ENCODE measurements around the gene SPATA20.

SPATA20 gene

GRCh38 chr17:50565402-50566350 lies 18.7 kb downstream of the SPATA20 start:
- no peak overlapping the region for H3K4me3 ChIP-seq (ENCODE audit: low read length)
- H3K27me3 ChIP-seq (ENCODE audit: control insufficient read depth, insufficient read depth, low read length), result peaks cover 62% of the 10 kb centered on the region
- H3K4me1 ChIP-seq (ENCODE audit: control insufficient read depth, insufficient read depth, low read length), result peaks cover 11% of the 10 kb centered on the region
- H3K36me3 ChIP-seq (ENCODE audit: control insufficient read depth, insufficient read depth, low read length), result no peaks in the 10 kb centered on the region
- H3K9ac ChIP-seq (ENCODE audit: low read length), result no peak overlapping the region
- H3K9me3 ChIP-seq (ENCODE audit: control insufficient read depth, low read length), result no peaks in the 10 kb centered on the region

GRCh38 chr17:50566886-50567285 lies 19.9 kb downstream of the SPATA20 start:
- H3K9ac ChIP-seq (ENCODE audit: low read length), result no peak overlapping the region
- no peaks in the 10 kb centered on the region for H3K36me3 ChIP-seq (ENCODE audit: control insufficient read depth, insufficient read depth, low read length)
- peaks cover 4% of the 10 kb centered on the region for H3K4me1 ChIP-seq (ENCODE audit: control insufficient read depth, insufficient read depth, low read length)
- no peaks in the 10 kb centered on the region for H3K9me3 ChIP-seq (ENCODE audit: control insufficient read depth, low read length)
- no peak overlapping the region for H3K4me3 ChIP-seq (ENCODE audit: low read length)
- peaks cover 52% of the 10 kb centered on the region for H3K27me3 ChIP-seq (ENCODE audit: control insufficient read depth, insufficient read depth, low read length)

GRCh38 chr17:50568659-50569058 lies 21.7 kb downstream of the SPATA20 start:
- Histone ChIP-seq H3K9ac (ENCODE audit: low read length) (no peak overlapping the region), H3K36me3 (ENCODE audit: control insufficient read depth, insufficient read depth, low read length) (no peaks in the 10 kb centered on the region), H3K27me3 (ENCODE audit: control insufficient read depth, insufficient read depth, low read length) (peaks cover 36% of the 10 kb centered on the region), H3K4me3 (ENCODE audit: low read length) (no peak overlapping the region), H3K9me3 (ENCODE audit: control insufficient read depth, low read length) (no peaks in the 10 kb centered on the region), H3K4me1 (ENCODE audit: control insufficient read depth, insufficient read depth, low read length) (no peaks in the 10 kb centered on the region)

- Histone ChIP-seq H3K4me3 (ENCODE audit: low read length) (no peak overlapping the region), H3K27me3 (ENCODE audit: control insufficient read depth, insufficient read depth, low read length) (peaks cover 27% of the 10 kb centered on the region), H3K4me1 (ENCODE audit: control insufficient read depth, insufficient read depth, low read length) (no peaks in the 10 kb centered on the region), H3K9me3 (ENCODE audit: control insufficient read depth, low read length) (no peaks in the 10 kb centered on the region), H3K9ac (ENCODE audit: low read length) (no peak overlapping the region), H3K36me3 (ENCODE audit: control insufficient read depth, insufficient read depth, low read length) (no peaks in the 10 kb centered on the region)
Observed at GRCh38 chr17:50569592-50569991, 22.6 kb downstream of the SPATA20 start.

GRCh38 chr17:50570032-50570431 lies 23.1 kb downstream of the SPATA20 start:
- Histone ChIP-seq H3K27me3 (ENCODE audit: control insufficient read depth, insufficient read depth, low read length) (peaks cover 24% of the 10 kb centered on the region), H3K9ac (ENCODE audit: low read length) (no peak overlapping the region), H3K4me3 (ENCODE audit: low read length) (no peak overlapping the region), H3K9me3 (ENCODE audit: control insufficient read depth, low read length) (no peaks in the 10 kb centered on the region), H3K4me1 (ENCODE audit: control insufficient read depth, insufficient read depth, low read length) (no peaks in the 10 kb centered on the region), H3K36me3 (ENCODE audit: control insufficient read depth, insufficient read depth, low read length) (no peaks in the 10 kb centered on the region)

GRCh38 chr17:50570528-50570927 lies 23.6 kb downstream of the SPATA20 start:
- Histone ChIP-seq H3K4me1 (ENCODE audit: control insufficient read depth, insufficient read depth, low read length) (no peaks in the 10 kb centered on the region), H3K27me3 (ENCODE audit: control insufficient read depth, insufficient read depth, low read length) (peaks cover 19% of the 10 kb centered on the region), H3K36me3 (ENCODE audit: control insufficient read depth, insufficient read depth, low read length) (no peaks in the 10 kb centered on the region), H3K9ac (ENCODE audit: low read length) (no peak overlapping the region), H3K4me3 (ENCODE audit: low read length) (no peak overlapping the region), H3K9me3 (ENCODE audit: control insufficient read depth, low read length) (no peaks in the 10 kb centered on the region)

- Histone ChIP-seq H3K36me3 (ENCODE audit: control insufficient read depth, insufficient read depth, low read length) (no peaks in the 10 kb centered on the region), H3K4me3 (ENCODE audit: low read length) (no peak overlapping the region), H3K9ac (ENCODE audit: low read length) (no peak overlapping the region), H3K27me3 (ENCODE audit: control insufficient read depth, insufficient read depth, low read length) (peaks cover 9% of the 10 kb centered on the region), H3K4me1 (ENCODE audit: control insufficient read depth, insufficient read depth, low read length) (no peaks in the 10 kb centered on the region), H3K9me3 (ENCODE audit: control insufficient read depth, low read length) (no peaks in the 10 kb centered on the region)
Observed at GRCh38 chr17:50571681-50572080, 24.7 kb downstream of the SPATA20 start.

GRCh38 chr17:50572541-50572940 lies 25.6 kb downstream of the SPATA20 start:
- Histone ChIP-seq H3K4me1 (ENCODE audit: control insufficient read depth, insufficient read depth, low read length) (no peaks in the 10 kb centered on the region), H3K27me3 (ENCODE audit: control insufficient read depth, insufficient read depth, low read length) (no peaks in the 10 kb centered on the region), H3K36me3 (ENCODE audit: control insufficient read depth, insufficient read depth, low read length) (no peaks in the 10 kb centered on the region), H3K9me3 (ENCODE audit: control insufficient read depth, low read length) (no peaks in the 10 kb centered on the region), H3K9ac (ENCODE audit: low read length) (no peak overlapping the region), H3K4me3 (ENCODE audit: low read length) (no peak overlapping the region)

GRCh38 chr17:50573866-50574611 lies 27.1 kb downstream of the SPATA20 start:
- Histone ChIP-seq H3K4me1 (ENCODE audit: control insufficient read depth, insufficient read depth, low read length) (no peaks in the 10 kb centered on the region), H3K36me3 (ENCODE audit: control insufficient read depth, insufficient read depth, low read length) (no peaks in the 10 kb centered on the region), H3K9me3 (ENCODE audit: control insufficient read depth, low read length) (no peaks in the 10 kb centered on the region), H3K27me3 (ENCODE audit: control insufficient read depth, insufficient read depth, low read length) (peaks cover 4% of the 10 kb centered on the region), H3K4me3 (ENCODE audit: low read length) (no peak overlapping the region), H3K9ac (ENCODE audit: low read length) (no peak overlapping the region)

- no peaks in the 10 kb centered on the region for H3K4me1 ChIP-seq (ENCODE audit: control insufficient read depth, insufficient read depth, low read length)
- no peak overlapping the region for H3K9ac ChIP-seq (ENCODE audit: low read length)
- H3K36me3 ChIP-seq (ENCODE audit: control insufficient read depth, insufficient read depth, low read length), result no peaks in the 10 kb centered on the region
- peaks cover 11% of the 10 kb centered on the region for H3K27me3 ChIP-seq (ENCODE audit: control insufficient read depth, insufficient read depth, low read length)
- H3K4me3 ChIP-seq (ENCODE audit: low read length), result no peak overlapping the region
- no peaks in the 10 kb centered on the region for H3K9me3 ChIP-seq (ENCODE audit: control insufficient read depth, low read length)
Observed at GRCh38 chr17:50575581-50576210, 28.7 kb downstream of the SPATA20 start.

GRCh38 chr17:50576864-50577263 lies 29.9 kb downstream of the SPATA20 start:
- Histone ChIP-seq H3K4me1 (ENCODE audit: control insufficient read depth, insufficient read depth, low read length) (no peaks in the 10 kb centered on the region), H3K4me3 (ENCODE audit: low read length) (no peak overlapping the region), H3K36me3 (ENCODE audit: control insufficient read depth, insufficient read depth, low read length) (no peaks in the 10 kb centered on the region), H3K27me3 (ENCODE audit: control insufficient read depth, insufficient read depth, low read length) (peaks cover 15% of the 10 kb centered on the region), H3K9ac (ENCODE audit: low read length) (no peak overlapping the region), H3K9me3 (ENCODE audit: control insufficient read depth, low read length) (no peaks in the 10 kb centered on the region)

- peaks cover 15% of the 10 kb centered on the region for H3K27me3 ChIP-seq (ENCODE audit: control insufficient read depth, insufficient read depth, low read length)
- H3K9me3 ChIP-seq (ENCODE audit: control insufficient read depth, low read length), result no peaks in the 10 kb centered on the region
- H3K36me3 ChIP-seq (ENCODE audit: control insufficient read depth, insufficient read depth, low read length), result no peaks in the 10 kb centered on the region
- H3K4me1 ChIP-seq (ENCODE audit: control insufficient read depth, insufficient read depth, low read length), result no peaks in the 10 kb centered on the region
- H3K9ac ChIP-seq (ENCODE audit: low read length), result no peak overlapping the region
- H3K4me3 ChIP-seq (ENCODE audit: low read length), result no peak overlapping the region
Observed at GRCh38 chr17:50577451-50577954, 30.5 kb downstream of the SPATA20 start.

Data from mucosa of stomach (tissue), 1 donor.